Activated gamma-delta T cell (primary cell): ENCODE results near the gene WDR82.
A peak's percentile ranks its signal among the peaks of the same experiment; 100 is the strongest.

Experiments used
- DNase-seq: peaks from one replicate; lab custom pipeline; 2025; lab: John Stamatoyannopoulos, UW
- total RNA-seq, 2 donors: gene quantifications; one replicate each; lab custom pipeline; 2026; lab: John Stamatoyannopoulos, UW

WDR82 gene, protein sequence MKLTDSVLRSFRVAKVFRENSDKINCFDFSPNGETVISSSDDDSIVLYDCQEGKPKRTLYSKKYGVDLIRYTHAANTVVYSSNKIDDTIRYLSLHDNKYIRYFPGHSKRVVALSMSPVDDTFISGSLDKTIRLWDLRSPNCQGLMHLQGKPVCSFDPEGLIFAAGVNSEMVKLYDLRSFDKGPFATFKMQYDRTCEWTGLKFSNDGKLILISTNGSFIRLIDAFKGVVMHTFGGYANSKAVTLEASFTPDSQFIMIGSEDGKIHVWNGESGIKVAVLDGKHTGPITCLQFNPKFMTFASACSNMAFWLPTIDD
- 345 to 365 reads per million in 2 donors for total RNA-seq

DNA sequence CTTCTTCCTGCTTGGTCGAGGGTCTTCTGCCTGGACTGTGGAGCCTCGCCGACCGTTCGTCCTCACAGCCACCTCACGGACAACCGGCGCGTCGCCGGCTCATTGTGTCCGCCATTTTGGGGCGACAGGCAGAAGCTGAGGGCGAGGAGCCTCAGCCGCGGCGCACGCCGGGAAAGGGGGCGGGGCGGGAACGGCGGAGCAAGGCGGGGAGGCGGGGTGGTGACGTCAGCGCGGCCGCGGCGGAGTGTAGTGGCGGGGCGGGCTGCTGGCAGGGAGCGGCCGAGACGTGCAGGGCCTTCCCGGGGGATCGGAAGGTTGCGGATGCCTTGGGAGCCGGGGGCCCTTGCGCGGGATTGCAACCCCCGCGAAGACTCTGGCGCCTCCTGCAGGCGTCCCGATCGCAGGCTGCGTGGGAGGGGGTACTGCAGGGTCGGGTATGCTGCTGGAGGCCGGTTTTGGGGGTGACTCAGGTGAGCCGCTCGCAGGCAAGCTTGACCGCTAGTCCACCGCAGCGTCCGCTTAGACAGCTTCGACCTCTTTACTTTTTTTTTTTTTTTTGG is at the start of gene WDR82:
TSS of gene WDR82 (minus strand) at position 140 of the 560 bp plus-strand sequence. CDS start 288 bp downstream, outside the sequence.
- DNase-seq = peak; percentile 98

DNA sequence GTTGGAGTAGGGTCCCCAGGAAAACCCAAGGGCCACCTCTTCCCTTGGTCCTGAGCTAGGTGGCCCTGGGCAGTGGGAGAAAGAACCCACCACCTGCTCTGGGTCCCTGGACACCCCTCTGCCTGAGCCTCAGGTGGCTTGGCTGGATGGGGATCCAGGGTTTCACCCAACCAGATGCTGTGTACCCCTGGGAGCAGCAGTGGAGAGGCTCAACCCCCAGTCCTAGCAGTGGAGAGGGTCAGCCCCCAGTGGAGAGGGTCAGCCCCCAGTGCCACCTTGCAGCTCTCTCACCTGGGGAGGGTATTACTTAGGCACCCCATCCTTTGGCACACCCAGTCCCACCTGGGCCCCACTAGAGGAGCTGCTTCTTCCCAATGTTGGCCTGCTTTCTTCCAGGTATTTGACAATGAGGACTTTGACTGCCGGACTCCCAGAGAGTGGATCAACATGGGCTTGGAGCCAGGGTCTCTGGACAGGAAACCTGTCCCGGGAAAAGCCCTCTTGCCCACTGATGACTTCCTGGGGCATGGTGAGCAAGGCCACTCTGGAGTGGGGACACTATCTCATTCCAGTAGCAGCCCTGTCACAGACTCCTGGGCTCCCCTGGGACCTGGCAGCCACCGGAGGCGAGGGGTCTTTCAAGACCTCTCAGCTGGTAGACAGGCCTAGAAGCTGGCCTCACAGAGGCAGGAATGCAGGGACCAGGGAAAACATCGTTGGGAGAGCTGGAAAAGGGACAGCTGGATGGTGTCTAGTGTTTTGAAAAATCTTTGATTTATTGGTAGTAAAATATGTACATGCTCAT is 49.2 kb upstream of the WDR82 start:
- no peak for DNase-seq

DNA sequence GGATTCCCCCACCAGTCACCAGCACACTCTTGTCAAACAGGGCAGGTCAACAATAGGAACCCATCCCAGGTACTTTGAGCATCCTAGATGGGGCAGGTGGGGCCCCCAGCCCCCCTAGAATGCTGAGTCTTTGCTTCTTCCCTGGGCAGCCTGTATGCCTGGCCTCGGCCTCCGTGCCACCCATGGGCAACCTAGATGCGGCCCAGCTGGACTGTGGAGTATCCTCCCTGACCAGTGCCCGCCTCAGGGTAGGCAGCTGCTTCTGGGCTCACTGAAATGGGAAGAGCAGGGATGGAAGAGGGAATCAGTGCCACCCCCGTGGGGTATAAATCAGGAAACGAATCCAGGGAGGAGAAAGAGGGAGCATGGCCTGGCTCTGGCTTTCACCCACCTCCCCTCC is 48.5 kb upstream of the WDR82 start:
- DNase-seq = no peak

DNA sequence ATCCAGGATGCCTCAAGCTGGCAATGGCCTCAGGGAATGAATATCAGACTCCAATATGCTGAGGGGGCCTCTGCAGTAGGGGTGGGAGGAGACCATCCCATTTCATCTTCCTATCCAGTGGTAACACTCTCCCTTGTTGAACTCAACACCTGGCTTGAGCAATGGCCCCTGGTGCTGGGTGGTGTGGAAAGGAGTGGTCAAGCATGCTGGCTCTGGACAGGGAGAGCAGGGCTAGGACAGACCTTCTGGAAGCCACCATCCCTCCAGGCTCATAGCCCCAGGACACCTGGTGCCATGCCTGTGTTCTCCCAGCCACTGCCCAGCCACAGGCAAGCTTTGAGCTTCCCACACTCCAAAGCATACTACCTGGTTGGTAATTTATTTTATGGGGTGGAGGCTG is 47.2 kb upstream of the WDR82 start:
- no peak for DNase-seq

DNA sequence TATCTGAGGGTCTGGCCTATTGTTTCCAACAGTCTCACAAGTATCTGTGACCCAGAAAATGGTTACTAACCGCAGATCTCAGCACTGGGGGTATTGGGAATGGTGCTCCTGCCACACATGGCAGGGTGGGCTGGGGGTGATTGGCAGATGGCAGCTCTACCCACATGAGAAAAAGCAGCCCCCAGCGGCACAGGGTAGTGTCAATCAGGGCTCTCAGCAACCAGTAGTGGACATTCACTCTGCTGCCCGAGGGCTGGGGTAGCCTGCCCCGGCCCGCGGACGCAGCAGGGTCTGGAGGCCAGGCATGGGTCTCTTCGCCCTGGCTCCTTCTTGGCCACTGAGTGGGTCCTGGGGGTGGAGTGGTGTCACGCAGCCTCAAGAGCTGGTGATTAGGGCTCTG is 46.2 kb upstream of the WDR82 start:
- DNase-seq = no peak

DNA sequence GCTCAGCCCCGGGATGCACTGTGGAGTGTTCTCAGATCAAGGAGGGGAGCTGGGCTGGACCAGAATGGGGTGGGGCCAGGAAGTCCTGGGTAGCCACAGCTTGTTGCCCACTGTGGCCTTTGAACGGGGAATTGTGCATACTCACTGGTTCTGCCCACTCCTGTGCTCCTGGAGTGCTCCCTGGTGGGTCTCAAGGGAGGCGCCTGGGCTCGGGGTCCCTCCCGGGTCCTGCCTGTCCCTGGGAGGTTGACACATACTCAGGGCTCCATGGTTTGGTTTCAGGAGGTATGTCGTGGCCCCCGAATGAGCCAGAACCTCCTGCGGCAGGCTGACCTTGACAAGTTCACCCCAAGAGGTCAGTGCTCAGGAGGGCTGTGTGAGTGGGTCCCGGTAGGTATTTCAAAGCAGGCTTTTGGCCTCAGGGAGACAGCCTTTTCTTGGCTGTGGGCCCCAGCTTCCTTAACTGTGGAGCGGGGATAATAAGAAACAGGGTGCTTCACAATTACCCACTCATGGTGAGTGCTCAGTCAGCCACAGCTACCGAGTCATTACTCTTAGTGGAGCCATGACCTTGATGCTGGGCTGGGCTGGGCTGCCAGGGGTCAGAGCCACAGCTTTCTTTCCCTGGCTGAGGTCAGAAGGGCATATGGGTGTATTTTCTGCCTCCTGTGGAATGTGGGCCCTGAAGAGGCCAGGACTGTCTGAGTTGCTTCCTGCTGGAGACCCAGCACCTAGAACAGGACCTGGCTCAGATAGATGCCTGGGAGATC is 45.3 kb upstream of the WDR82 start:
- DNase-seq = no peak

DNA sequence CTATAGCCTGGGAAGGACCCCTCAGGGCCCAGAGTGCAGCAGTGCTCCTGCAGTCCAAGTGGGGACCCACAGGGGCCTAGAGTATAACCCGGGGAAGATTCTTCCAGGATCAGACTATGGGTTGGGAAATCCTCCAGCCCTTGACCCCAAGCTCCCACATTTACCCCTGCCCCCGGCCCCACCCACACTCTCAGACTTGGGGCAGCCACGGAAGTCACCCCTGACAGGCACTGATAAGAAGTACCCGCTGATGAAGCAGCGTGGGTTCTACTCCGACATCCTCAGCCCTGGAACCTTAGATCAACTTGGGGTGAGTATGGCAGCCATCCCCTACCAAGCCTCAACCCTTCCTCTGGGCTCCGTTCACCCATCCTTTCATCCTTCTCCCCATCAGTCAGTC is 44.0 kb upstream of the WDR82 start:
- no peak for DNase-seq

DNA sequence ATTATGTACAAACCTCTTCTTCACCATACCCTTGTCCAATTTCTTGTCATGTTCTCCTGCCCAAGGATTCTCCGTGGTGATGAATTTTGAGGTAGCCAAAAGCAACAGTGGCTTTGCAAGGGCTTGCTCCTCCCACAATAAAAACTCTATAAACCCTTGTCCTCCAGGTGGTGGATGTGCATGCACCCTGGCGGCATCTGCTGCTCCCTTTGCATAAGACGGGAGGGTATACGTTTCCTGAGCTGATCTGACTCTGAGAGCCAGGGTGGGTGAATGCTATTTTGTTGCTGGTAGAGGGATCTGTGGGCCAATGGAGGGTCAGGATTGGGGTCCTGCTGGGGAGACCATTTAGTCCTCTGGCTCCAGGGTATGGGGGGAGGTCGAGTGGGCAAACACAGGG is 43.0 kb upstream of the WDR82 start:
- DNase-seq = no peak

DNA sequence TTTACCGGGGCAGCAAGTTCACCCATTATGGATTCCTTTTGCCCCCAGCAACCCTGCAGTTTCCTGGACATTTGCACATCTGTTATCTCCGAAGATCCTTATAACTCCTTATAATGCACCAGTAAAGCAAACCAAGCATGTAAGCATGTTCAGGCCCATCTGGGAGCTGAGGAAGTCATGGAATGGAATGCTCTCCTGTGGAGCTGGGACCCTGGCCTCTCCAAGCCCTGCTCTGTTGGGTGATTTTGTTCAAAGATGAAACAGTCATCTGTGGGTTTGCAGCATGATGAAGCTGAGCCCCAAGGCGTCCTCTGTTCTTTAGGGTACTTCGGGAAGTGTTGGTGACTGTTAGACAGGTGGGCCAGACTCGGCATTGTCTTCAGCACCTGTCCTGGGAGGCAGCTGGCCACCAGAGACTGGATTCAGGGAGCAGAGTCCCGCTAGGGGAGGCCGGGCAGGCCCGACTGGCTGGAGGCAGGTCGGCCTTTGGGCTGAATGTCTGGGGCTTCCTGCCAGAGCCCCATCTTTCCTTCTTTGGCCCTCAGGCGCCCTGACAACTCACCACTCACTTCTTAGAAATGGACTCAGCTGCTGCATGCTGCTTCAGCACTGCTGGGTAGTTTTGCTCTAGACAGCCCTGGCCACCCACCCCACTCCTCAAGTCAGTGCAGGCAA is 41.6 kb upstream of the WDR82 start:
- DNase-seq = no peak

DNA sequence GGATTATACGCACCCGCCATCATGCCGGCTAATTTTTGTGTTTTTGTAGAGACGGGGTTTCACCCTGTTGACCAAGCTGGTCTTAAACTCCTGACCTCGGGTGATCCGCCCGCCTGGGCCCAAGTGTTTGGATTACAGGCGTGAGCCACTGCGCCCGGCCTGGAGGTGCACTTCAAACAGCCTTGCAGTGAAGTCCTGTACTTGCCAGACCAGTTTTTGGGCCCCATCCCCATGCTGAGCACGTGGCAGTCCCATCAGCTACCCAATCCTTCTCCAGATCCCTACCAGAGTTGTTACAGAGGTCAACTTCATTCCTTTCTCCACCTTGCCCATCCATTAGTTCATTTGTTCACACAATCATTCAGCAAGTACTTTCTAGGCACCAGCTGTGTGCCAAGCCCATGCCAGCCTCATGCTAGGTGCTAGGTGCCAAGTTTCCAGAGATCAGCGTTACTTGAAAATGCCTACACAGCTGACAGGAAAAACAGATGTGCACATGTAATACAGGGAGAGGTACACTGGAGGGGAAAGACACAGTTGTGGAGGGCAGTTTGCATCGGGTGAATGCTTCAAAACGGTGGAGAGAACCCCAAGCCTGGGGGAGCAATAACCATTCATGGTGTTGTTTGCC is 39.9 kb upstream of the WDR82 start:
- DNase-seq = no peak

DNA sequence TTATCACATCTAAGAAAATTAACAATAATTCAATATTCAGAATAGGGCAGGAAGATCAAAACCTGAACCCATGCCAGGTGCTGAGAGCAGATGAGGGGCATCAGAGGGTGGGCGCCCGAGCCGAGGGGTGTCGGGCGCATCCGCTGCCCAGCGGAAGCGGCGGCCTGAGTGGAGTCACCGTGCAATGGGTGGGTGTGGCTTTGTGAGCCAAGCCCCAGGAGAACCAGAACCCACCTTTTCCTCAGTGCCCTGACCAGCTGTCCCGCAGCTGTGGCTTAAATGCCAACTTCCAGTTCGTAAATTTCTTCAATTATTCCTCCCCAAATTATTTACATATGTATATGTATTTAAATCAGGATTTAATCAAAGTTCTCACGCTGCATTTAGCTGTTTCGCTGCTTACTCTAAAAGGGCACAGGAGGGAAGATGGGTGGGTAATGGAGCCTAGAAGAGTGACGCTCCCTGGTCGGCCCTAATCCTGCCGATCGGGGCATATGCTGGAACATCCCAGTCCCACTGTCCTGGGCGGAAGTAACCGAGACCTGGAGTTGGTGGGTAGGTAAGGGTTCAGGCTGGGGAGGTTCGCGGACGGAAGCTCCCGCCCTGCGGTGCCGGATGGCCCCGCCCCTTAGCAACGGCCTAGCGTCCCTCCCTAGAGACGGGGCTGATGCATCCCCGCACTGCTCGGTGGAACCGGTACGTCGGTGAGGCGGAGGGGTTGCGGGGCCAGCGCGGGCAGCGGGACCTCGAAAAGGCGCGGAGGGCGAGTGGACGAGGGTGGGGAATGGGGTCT is 39.0 kb upstream of the WDR82 start:
- peak; percentile 47 for DNase-seq

DNA sequence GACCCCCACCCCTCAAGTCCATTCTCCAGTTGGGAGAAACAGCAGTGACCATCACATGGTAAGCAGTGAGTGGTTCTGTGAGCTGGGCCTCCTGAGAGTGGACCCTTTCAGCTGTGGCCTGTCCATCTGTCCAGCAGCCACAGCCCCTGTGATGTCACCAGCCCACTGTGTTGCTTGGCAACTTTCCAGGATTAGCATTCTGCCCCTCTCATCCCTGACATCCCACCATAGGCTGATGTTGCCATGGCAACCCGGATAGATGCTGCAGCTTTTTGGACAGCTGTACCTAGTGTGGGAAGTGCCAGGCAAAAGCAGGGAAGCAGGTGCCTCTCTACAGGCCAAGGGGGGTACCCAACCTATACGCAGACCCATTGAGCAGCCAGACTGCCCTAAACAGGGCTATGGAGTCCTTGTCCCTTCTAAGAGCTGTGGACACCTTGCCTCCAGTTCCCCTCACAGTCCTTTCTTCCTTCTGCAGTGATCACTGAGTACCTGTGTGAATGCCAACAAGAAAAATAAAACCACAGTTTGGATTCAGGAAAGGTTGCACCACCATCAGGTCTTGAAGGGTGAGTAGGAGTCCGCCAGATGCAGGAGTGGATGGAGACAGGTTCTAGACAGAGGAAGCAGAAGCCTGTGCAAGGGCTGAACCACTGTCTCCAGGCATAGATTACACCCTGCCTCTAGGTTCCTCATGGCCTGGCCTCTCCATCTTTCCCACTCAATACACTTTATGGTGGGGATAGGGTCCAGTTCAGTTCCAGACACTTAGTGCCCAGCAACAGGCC is 37.7 kb upstream of the WDR82 start, which contains the start of gene DNAH1:
TSS of gene DNAH1 (plus strand) at position 343 of the 788 bp plus-strand sequence. CDS start 6,124 bp downstream, outside the sequence.
- no peak for DNase-seq

DNA sequence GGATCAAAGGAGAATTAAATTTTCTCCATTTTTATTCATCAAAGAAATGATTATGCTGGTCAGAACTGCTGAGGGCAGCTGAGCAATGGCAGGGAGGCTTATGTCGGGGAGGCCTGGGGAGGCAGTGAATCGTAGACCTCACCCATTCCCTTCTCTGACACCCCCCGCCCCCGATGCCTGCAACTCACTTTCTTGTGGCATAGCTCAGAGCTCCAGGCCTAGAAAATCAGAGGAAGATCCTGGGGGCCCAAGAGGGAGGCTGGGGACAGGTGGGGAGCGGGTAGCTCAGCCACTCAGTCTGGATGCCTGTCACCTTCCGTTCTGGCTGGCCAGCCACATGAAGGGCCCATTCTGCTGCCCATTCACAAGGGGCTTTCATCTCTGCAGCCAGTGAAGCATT is 36.6 kb upstream of the WDR82 start:
- DNase-seq = no peak

DNA sequence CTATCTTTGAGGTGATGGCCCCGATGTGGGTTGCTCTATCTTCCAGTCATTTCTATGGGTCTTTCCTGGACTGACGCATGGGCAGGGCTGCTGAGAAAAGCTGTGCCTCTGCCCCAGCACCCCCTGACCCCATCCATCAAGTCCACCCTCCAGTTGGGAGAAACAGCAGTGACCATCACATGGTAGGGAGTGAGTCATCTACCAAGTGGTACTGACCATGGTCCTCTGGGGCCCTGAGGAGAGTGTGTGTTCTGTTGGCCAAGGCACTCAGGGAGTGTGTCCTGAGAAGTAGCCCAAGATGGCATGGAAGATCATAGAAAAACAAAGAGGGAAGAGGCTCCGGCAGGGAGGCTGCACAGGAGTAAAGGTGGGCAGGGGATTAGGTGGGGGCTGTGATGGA is 36.0 kb upstream of the WDR82 start:
- DNase-seq = no peak

DNA sequence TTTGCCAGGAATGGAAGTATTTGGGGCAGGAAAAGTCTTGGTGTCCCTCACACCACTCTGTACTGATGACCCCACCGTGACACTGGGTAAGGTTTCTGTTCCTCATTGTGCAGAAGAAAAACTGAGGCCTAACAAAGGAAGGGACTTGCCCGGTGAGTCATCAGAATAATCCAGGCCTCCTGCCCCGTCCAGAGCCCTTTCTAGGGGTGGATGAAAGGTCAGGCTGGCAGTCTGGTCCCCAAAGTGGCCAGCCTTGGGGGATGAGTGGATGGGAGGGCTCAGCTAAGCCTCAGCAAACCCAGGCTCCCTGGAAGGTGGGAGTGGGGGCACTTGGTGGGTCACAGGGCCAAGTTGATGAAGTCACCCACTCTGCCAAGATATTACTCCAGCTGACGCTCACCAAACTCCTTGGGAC is 35.3 kb upstream of the WDR82 start:
- no peak for DNase-seq

DNA sequence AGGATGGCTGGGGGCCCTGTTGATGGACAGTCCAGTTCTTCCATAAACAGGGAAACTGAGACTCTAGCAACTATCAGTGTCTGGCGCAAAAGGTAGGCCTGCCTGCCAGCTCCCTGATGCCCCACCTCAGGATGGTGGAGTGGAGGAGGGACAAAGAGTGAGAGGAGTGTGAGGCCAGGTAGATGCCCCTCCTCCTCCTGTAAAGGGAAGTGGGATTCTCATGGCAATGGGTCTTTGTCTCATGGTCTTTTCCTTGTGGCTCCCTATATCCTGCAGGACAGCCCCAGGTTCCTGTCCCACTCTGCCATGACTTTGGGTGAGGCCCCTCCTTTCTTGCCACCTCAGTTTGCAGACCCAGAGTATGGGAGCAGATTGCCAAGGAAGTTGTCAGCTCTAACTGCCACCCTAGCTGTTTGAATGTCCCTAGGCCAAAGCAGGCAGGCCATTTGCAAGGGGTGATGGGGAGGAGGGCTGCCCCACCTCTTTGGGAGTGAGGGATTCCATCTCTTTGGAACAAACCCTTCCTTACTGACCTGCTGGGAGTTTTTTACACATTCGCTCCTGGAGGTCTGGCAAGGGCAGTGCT is 34.8 kb upstream of the WDR82 start:
- DNase-seq = no peak

DNA sequence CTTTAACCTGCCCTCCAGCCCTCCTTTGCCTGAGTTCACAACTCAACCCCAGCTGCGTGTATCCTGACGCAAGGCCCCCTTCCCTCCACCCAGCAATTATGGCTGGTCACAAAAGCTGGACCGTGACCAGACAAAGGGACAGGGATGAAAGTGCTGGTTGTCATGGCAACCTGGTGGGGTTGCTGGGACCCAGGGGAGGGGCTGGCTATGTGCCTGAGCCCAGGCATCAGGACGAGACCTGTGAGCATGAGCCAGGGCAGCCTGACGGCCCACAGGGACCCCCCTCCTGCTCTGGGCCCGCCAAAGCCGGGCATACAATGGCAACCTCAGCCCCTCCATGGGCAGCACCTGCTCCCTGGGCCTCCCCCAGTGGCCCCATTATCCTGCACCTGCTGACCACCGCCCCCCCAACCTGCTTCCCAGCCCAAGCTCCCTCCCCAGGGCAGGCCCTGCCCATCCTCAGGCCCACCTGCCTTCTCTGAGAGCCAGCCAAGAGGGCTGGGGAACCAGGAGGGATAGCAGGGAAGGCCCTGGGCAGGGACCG is 33.2 kb upstream of the WDR82 start:
- no peak for DNase-seq

DNA sequence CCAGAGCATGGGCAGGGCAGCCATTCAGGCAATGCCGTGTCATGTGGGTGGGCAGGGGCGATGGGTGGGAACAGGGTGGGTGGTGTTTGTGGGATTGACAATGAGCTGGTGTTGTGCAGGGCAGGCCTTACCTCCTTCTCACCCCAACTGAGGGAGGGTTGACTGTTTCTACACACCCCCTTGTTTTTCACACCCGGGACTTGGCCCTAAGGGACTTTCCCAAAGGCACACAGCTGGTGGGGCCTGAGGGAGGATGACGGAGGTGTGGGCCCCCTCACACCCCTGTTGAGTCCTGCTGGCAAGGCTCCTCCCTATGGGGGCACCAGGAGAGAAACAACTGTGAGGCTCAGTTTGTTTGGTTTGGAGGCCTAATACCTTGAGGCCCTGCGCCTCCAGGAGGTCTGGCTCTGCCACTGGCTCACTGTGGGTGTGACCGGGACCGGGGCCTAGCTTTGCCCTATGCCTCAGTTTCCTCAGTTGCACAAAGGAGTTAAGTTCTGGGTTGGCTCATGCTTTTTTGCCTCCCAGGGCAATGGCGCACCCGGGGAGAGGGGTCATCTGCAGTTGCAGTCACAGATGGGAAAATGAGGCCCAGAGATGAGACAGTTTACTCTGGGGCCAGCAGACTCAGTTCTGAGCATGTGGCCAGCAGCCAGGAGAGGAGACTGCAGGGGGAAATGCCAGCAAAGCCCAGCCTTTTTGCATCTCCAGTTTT is 32.6 kb upstream of the WDR82 start:
- DNase-seq = peak; percentile 30
